SK-N-MC (cell line): Measurements from ENCODE around the gene CRTC1.

Experiments
- EZH2 ChIP-seq: fragments of 200-600 bp; sonication (generic); IDR thresholded peaks from one replicate; pipeline ENCODE4 v1.6.1; 2017; ENCODE audit warnings: antibody characterized with exemption
- POLR2AphosphoS5 ChIP-seq: IDR thresholded peaks from 2 replicates; pipeline ENCODE4 v1.6.1; 2012; ENCODE audit warnings: mild to moderate bottlenecking, low read depth, low read length, borderline replicate concordance

GRCh38 chr19:18780081-18780480, 96.6 kb downstream of the CRTC1 start:
- TF ChIP-seq POLR2AphosphoS5: no peak
- no peak for TF ChIP-seq EZH2
